ENCODE measurements around the gene KCNQ5.

DNA sequence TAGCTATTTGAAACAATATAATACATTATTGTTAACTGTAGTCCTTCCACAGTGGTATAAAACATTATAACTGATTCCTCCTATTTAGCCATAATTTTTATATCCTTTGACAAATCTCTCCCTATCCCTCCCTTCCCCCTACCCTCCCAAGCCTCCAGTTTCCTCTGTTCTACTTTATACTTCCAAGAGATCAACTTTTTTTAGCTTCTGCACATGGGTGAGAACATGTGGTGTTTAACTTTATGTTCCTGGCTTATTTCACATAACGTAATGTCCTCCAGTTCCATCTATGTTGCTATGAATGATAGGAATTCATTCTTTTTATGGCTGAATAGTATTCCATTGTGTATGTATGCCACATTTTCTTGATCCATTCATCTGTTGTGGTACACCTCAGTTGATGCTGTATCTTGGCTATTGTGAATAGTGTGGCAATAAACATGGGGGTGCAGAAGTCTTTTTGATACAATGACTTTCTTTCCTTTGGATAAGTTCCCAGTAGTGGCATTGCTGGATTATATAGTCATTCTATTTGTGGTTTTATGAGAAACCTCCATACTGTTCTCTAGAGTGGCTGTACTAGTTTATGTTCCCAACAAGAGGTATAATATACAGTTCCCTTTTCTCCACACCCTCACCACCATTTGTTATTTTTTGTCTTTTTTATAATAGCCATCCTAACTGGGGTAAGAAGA is 205.0 kb downstream of the KCNQ5 start:
- TF ChIP-seq, protein P1, sequence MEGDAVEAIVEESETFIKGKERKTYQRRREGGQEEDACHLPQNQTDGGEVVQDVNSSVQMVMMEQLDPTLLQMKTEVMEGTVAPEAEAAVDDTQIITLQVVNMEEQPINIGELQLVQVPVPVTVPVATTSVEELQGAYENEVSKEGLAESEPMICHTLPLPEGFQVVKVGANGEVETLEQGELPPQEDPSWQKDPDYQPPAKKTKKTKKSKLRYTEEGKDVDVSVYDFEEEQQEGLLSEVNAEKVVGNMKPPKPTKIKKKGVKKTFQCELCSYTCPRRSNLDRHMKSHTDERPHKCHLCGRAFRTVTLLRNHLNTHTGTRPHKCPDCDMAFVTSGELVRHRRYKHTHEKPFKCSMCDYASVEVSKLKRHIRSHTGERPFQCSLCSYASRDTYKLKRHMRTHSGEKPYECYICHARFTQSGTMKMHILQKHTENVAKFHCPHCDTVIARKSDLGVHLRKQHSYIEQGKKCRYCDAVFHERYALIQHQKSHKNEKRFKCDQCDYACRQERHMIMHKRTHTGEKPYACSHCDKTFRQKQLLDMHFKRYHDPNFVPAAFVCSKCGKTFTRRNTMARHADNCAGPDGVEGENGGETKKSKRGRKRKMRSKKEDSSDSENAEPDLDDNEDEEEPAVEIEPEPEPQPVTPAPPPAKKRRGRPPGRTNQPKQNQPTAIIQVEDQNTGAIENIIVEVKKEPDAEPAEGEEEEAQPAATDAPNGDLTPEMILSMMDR (IDR thresholded peaks at IDR 0.05) = no peak
- TF ChIP-seq POLR2AphosphoS5 (IDR thresholded peaks at IDR 0.05; ENCODE audit: low read depth, low read length) (no peak), TCF7L2 (IDR thresholded peaks at IDR 0.05; ENCODE audit: low read depth, low read length) (no peak), REST (IDR thresholded peaks at IDR 0.05; ENCODE audit: insufficient read depth in 1 of 2, low read depth in 2 of 2, low read length in 1 of 2) (no peak)

Measured in Panc1 (cell line).